Measurements from ENCODE around the gene DCDC2C.

GRCh38 chr2:3670376-3670775 is 33.0 kb upstream of the DCDC2C start:
- TF ChIP-seq RNF2 (IDR thresholded peaks at IDR 0.05; ENCODE audit: borderline replicate concordance, low read depth): no peak
- TF ChIP-seq CTCF (IDR thresholded peaks at IDR 0.05): no peak
- no peak for TF ChIP-seq PBX3 (IDR thresholded peaks at IDR 0.05)

All from A549 (cell line).